Activated CD4-positive, alpha-beta T cell treated with anti-CD3 and anti-CD28 coated beads, Interleukin-2, amount 50 U/mL, for 1 hour (primary cell): ENCODE data around the gene CRPPA.
A peak's percentile ranks its signal among the peaks of the same experiment; 100 is the strongest.

ENCODE experiments used
- DNase-seq: peaks from one replicate; pipeline ENCODE4 v3.0.0-alpha.2; 2020

CRPPA gene

GRCh38 chr7:16422103-16422435 lies 731 bp upstream of the CRPPA start:
- no peak for DNase-seq

- DNase-seq = peak; percentile 67
Observed at GRCh38 chr7:16420649-16421332, 547 bp downstream of the CRPPA start.

GRCh38 chr7:16420329-16420648 lies 1.0 kb downstream of the CRPPA start:
- no peak for DNase-seq

- no peak for DNase-seq
Observed at GRCh38 chr7:16419859-16420258, 1.5 kb downstream of the CRPPA start.

GRCh38 chr7:16419126-16419525 lies 2.2 kb downstream of the CRPPA start:
- no peak for DNase-seq

GRCh38 chr7:16417906-16418305 lies 3.4 kb downstream of the CRPPA start:
- DNase-seq = no peak

- no peak for DNase-seq
Observed at GRCh38 chr7:16416289-16417282, 4.8 kb downstream of the CRPPA start.

- no peak for DNase-seq
Observed at GRCh38 chr7:16412274-16413254, 8.8 kb downstream of the CRPPA start.

GRCh38 chr7:16411391-16411790 lies 9.9 kb downstream of the CRPPA start:
- DNase-seq = no peak

- no peak for DNase-seq
Observed at GRCh38 chr7:16409777-16410176, 11.6 kb downstream of the CRPPA start.

GRCh38 chr7:16404636-16405035 lies 16.7 kb downstream of the CRPPA start:
- no peak for DNase-seq

- DNase-seq = no peak
Observed at GRCh38 chr7:16403475-16403874, 17.9 kb downstream of the CRPPA start.

- no peak for DNase-seq
Observed at GRCh38 chr7:16402940-16403339, 18.4 kb downstream of the CRPPA start.

- DNase-seq = no peak
Observed at GRCh38 chr7:16402091-16402490, 19.2 kb downstream of the CRPPA start.

- no peak for DNase-seq
Observed at GRCh38 chr7:16400893-16401275, 20.5 kb downstream of the CRPPA start.

- DNase-seq = no peak
Observed at GRCh38 chr7:16399916-16400892, 21.1 kb downstream of the CRPPA start.

- DNase-seq = no peak
Observed at GRCh38 chr7:16399265-16399831, 22.0 kb downstream of the CRPPA start.

GRCh38 chr7:16398146-16399017 lies 23.0 kb downstream of the CRPPA start:
- no peak for DNase-seq

GRCh38 chr7:16397501-16398145 lies 23.7 kb downstream of the CRPPA start:
- no peak for DNase-seq
